Measurements from ENCODE around the gene MS4A10.

Gene MS4A10

GRCh38 chr11:60825118-60825517, 40.0 kb downstream of the MS4A10 start:
- DNase-seq (ENCODE audit: low read depth) = no peak

- DNase-seq (ENCODE audit: low read depth) = no peak
Measured at GRCh38 chr11:60825790-60826189, 40.7 kb downstream of the MS4A10 start.

GRCh38 chr11:60830478-60831142, 45.5 kb downstream of the MS4A10 start:
- DNase-seq (ENCODE audit: low read depth) = no peak

- peak; percentile 73 for DNase-seq (ENCODE audit: low read depth)
Measured at GRCh38 chr11:60831143-60831500, 46.0 kb downstream of the MS4A10 start.

- no peak for DNase-seq (ENCODE audit: low read depth)
Measured at GRCh38 chr11:60831501-60832079, 46.5 kb downstream of the MS4A10 start.

GRCh38 chr11:60834742-60835533, 49.8 kb downstream of the MS4A10 start:
- DNase-seq (ENCODE audit: low read depth) = no peak

GRCh38 chr11:60835534-60835846, 50.4 kb downstream of the MS4A10 start:
- no peak for DNase-seq (ENCODE audit: low read depth)

GRCh38 chr11:60836866-60837515, 51.9 kb downstream of the MS4A10 start:
- no peak for DNase-seq (ENCODE audit: low read depth)

- DNase-seq (ENCODE audit: low read depth) = no peak
Measured at GRCh38 chr11:60838132-60838531, 53.0 kb downstream of the MS4A10 start.

- no peak for DNase-seq (ENCODE audit: low read depth)
Measured at GRCh38 chr11:60840470-60841430, 55.6 kb downstream of the MS4A10 start.

GRCh38 chr11:60841797-60842667, 56.9 kb downstream of the MS4A10 start, which contains the start of gene CCDC86:
Gene CCDC86 (plus strand): TSS chr11:60842113. CDS start chr11:60842125, 12 bp downstream.
- DNase-seq (ENCODE audit: low read depth) = peak; percentile 99

GRCh38 chr11:60842668-60843600, 57.8 kb downstream of the MS4A10 start:
- no peak for DNase-seq (ENCODE audit: low read depth)

- no peak for DNase-seq (ENCODE audit: low read depth)
Measured at GRCh38 chr11:60844045-60844869, 59.1 kb downstream of the MS4A10 start.

- DNase-seq (ENCODE audit: low read depth) = no peak
Measured at GRCh38 chr11:60844870-60845221, 59.7 kb downstream of the MS4A10 start.

- no peak for DNase-seq (ENCODE audit: low read depth)
Measured at GRCh38 chr11:60845338-60845737, 60.2 kb downstream of the MS4A10 start.

- DNase-seq (ENCODE audit: low read depth) = no peak
Measured at GRCh38 chr11:60847281-60847680, 62.1 kb downstream of the MS4A10 start.

- DNase-seq (ENCODE audit: low read depth) = no peak
Measured at GRCh38 chr11:60847896-60848295, 62.8 kb downstream of the MS4A10 start.

GRCh38 chr11:60848714-60849151, 63.6 kb downstream of the MS4A10 start:
- DNase-seq (ENCODE audit: low read depth) = no peak

All from stimulated activated CD8-positive, alpha-beta memory T cell treated with anti-CD3 and anti-CD28 coated beads, Interleukin-15, amount 100 ng/mL, for 1 hour (primary cell).